Breast epithelium (tissue), 3 donors: Measurements from ENCODE around the gene SMAD7.

Source experiments
- CTCF ChIP-seq, 3 donors: fragments of 450-650 bp; IDR thresholded peaks; one replicate each; pipeline ENCODE4 v1.5.1; 2016 to 2017; ENCODE audit warnings: antibody characterized with exemption in 3 of 3, mild to moderate bottlenecking in 3 of 3, moderate library complexity in 3 of 3
- POLR2A ChIP-seq: fragments of 450-650 bp; IDR thresholded peaks from one replicate; pipeline ENCODE4 v1.6.1; 2016; ENCODE audit warnings: antibody characterized with exemption, mild to moderate bottlenecking, moderate library complexity
- POLR2AphosphoS5 ChIP-seq, 3 donors: sonication (generic); formaldehyde crosslinking; IDR thresholded peaks; one replicate each; pipeline ENCODE4 v1.6.1; 2017; ENCODE audit warnings: antibody characterized with exemption in 3 of 3

GRCh38 chr18:48962252-48962993 is 11.7 kb upstream of the SMAD7 start:
- no peak for TF ChIP-seq CTCF (IDR thresholded peaks at IDR 0.05)
- no peak for TF ChIP-seq POLR2A
- TF ChIP-seq POLR2AphosphoS5 (IDR thresholded peaks at IDR 0.05), result no peak
